HUES48 (cell line): Measurements from ENCODE around the gene TRIM23.

ENCODE experiments used
- H3K27ac ChIP-seq: one replicate; pipeline ENCODE4 v1.7.0; 2013; ENCODE audit warnings: low read depth, low read length, inconsistent platforms
- H3K27me3 ChIP-seq: 2 replicates; pipeline ENCODE4 v1.6.1; 2013; ENCODE audit warnings: mild to moderate bottlenecking, low read length; ENCODE audit not compliant: control insufficient read depth, insufficient read depth
- H3K36me3 ChIP-seq: 2 replicates; pipeline ENCODE4 v1.6.1; 2013; ENCODE audit warnings: low read length; ENCODE audit not compliant: control insufficient read depth, insufficient read depth
- H3K4me1 ChIP-seq: 2 replicates; pipeline ENCODE4 v1.6.1; 2013; ENCODE audit warnings: mild to moderate bottlenecking, low read length; ENCODE audit not compliant: control insufficient read depth, insufficient read depth
- H3K4me3 ChIP-seq: 2 replicates; pipeline ENCODE4 v1.5.1; 2013; ENCODE audit warnings: mild to moderate bottlenecking, low read depth, low read length
- H3K9ac ChIP-seq: 2 replicates; pipeline ENCODE4 v1.6.1; 2013; ENCODE audit warnings: mild to moderate bottlenecking, low read depth, low read length, moderate library complexity
- H3K9me3 ChIP-seq: 2 replicates; pipeline ENCODE4 v1.6.1; 2013; ENCODE audit warnings: low read length; ENCODE audit not compliant: control insufficient read depth, insufficient read depth

Gene TRIM23

GRCh38 chr5:65566505-65566904 is 57.6 kb downstream of the TRIM23 start:
- Histone ChIP-seq H3K36me3 (peaks cover 31% of the 10 kb centered on the region), H3K27me3 (no peaks in the 10 kb centered on the region), H3K4me1 (no peaks in the 10 kb centered on the region; the same call in 1 of the 2 replicates), H3K9ac (no peak overlapping the region), H3K9me3 (no peaks in the 10 kb centered on the region), H3K27ac (no peak overlapping the region), H3K4me3 (no peak overlapping the region)

DNA sequence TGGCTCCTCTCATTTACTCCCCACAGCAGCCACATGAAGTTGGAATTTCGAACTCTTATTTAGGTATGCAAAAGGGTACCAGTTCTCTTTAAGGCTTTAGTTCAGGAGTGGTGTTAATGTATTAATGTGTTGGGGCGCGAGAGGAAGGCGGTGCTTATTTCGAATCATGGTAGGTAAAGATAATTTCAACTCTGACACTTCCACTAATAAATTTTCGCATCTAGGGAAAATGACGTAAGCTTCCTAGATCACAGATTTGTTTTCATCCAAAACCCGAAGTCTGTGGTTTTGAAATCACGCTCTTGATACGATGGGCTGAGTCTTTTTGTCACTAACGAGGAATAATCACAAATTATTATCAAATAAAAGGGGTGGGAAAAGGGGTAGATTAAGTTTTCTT is 60.4 kb downstream of the TRIM23 start:
- Histone ChIP-seq H3K27me3 (no peaks in the 10 kb centered on the region), H3K27ac (peak overlapping the region; percentile 99), H3K36me3 (peaks cover 26% of the 10 kb centered on the region), H3K4me1 (no peaks in the 10 kb centered on the region; the same call in 1 of the 2 replicates), H3K9ac (peak overlapping the region; percentile 97), H3K4me3 (peak overlapping the region; percentile 96), H3K9me3 (no peaks in the 10 kb centered on the region)

GRCh38 chr5:65562731-65563701 is 61.1 kb downstream of the TRIM23 start, which contains the start of the genes CENPK and PPWD1:
TSS of gene CENPK (minus strand) at chr5:65563168. CDS start at chr5:65554907, 8,261 bp downstream.
TSS of gene PPWD1 (plus strand) at chr5:65563296. CDS start at chr5:65563311, 15 bp downstream.
- H3K9ac ChIP-seq: peak within 1 kb of the TSS; percentile 97
- no peaks in the 10 kb centered on the region for H3K9me3 ChIP-seq
- no peaks in the 10 kb centered on the region for H3K27me3 ChIP-seq
- peak within 1 kb of the TSS; percentile 99 for H3K27ac ChIP-seq
- peak within 1 kb of the TSS; percentile 96 for H3K4me3 ChIP-seq
- no peaks in the 10 kb centered on the region; the same call in 1 of the 2 replicates for H3K4me1 ChIP-seq
- peaks cover 27% of the 10 kb centered on the region for H3K36me3 ChIP-seq

DNA sequence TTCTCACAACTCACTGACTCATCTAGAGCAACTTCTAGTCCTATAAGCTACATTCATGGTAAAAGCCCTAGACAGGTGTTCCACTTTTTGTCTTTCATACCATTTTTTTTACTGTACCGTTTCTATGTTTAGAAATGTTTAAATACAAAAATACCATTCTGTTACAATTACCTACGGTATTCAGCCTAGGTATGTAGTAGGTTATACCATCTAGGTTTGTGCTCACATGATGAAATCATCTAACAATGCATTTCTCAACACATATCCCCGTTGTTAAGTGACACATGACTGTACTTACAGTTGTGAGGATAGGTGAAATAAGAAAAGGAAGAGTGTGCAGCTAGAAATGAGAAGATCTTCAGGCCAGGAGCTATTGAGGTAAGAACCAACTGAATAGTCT is 67.4 kb downstream of the TRIM23 start:
- Histone ChIP-seq H3K27ac (no peak overlapping the region), H3K9me3 (no peaks in the 10 kb centered on the region), H3K4me3 (no peak overlapping the region), H3K4me1 (no peaks in the 10 kb centered on the region), H3K27me3 (no peaks in the 10 kb centered on the region), H3K9ac (no peak overlapping the region), H3K36me3 (peaks cover 63% of the 10 kb centered on the region)

DNA sequence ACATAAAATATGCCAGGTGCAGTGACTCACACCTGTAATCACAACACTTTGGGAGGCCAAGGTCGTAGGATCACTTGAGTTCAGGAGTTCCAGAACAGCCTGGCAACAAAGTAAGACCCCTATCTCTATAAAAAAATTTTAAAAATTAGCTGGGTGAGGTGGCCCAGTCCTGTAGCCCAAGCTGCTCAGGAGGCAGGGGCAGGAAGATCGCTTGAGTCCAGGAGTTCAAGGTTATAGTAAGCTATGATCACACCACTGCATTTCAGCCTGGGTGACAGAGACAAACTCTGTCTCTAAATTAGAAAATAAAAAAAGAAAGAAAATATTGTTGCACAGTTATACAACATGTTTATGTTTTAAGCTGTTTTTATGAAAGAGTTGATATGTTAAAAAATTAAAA is 68.0 kb downstream of the TRIM23 start:
- no peak overlapping the region for H3K4me3 ChIP-seq
- H3K27ac ChIP-seq: no peak overlapping the region
- no peak overlapping the region for H3K9ac ChIP-seq
- peaks cover 69% of the 10 kb centered on the region for H3K36me3 ChIP-seq
- H3K9me3 ChIP-seq: no peaks in the 10 kb centered on the region
- H3K27me3 ChIP-seq: no peaks in the 10 kb centered on the region
- no peaks in the 10 kb centered on the region for H3K4me1 ChIP-seq

GRCh38 chr5:65555287-65555686 is 68.8 kb downstream of the TRIM23 start:
- Histone ChIP-seq H3K9me3 (no peaks in the 10 kb centered on the region), H3K36me3 (peaks cover 68% of the 10 kb centered on the region)

GRCh38 chr5:65553941-65554340 is 70.2 kb downstream of the TRIM23 start:
- peaks cover 79% of the 10 kb centered on the region for H3K36me3 ChIP-seq
- H3K4me1 ChIP-seq: no peaks in the 10 kb centered on the region
- no peaks in the 10 kb centered on the region for H3K27me3 ChIP-seq
- no peak overlapping the region for H3K9ac ChIP-seq
- H3K9me3 ChIP-seq: no peaks in the 10 kb centered on the region
- H3K27ac ChIP-seq: no peak overlapping the region
- H3K4me3 ChIP-seq: no peak overlapping the region

More at GRCh38 chr5:65555287-65555686, 68.8 kb downstream of the TRIM23 start:
- Histone ChIP-seq H3K4me1 (no peaks in the 10 kb centered on the region), H3K27ac (no peak overlapping the region), H3K4me3 (no peak overlapping the region), H3K27me3 (no peaks in the 10 kb centered on the region), H3K9ac (no peak overlapping the region)

GRCh38 chr5:65548281-65548680 is 75.9 kb downstream of the TRIM23 start:
- Histone ChIP-seq H3K9me3 (no peaks in the 10 kb centered on the region), H3K4me3 (no peak overlapping the region), H3K36me3 (peaks cover 72% of the 10 kb centered on the region), H3K27ac (no peak overlapping the region), H3K27me3 (no peaks in the 10 kb centered on the region), H3K4me1 (no peaks in the 10 kb centered on the region), H3K9ac (no peak overlapping the region)

DNA sequence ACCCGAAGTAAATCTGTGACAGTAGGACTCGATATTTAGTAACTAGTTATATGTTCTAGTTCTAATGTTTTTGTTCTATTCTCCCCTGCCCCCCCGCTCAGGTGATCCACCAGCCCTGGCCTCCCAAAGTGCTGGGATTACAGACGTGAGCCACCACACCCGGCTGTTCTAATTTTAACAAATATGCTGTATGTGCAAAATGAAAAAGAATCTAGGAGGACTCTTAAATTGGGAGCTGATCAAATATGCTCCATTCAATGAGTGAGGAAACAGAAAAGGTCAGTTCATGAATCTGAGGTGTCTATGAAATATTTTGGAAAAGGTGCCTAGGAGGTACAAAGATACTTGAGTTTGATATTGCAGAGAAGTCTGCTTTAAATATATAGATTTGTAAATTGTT is 78.0 kb downstream of the TRIM23 start:
- H3K4me1 ChIP-seq: no peaks in the 10 kb centered on the region

GRCh38 chr5:65544473-65544872 is 79.7 kb downstream of the TRIM23 start:
- no peak overlapping the region for H3K27ac ChIP-seq
- no peaks in the 10 kb centered on the region for H3K9me3 ChIP-seq
- no peak overlapping the region for H3K9ac ChIP-seq
- no peak overlapping the region for H3K4me3 ChIP-seq
- peaks cover 79% of the 10 kb centered on the region for H3K36me3 ChIP-seq
- H3K4me1 ChIP-seq: no peaks in the 10 kb centered on the region
- no peaks in the 10 kb centered on the region for H3K27me3 ChIP-seq

More for the DNA sequence above, 78.0 kb downstream of the TRIM23 start:
- Histone ChIP-seq H3K36me3 (peaks cover 79% of the 10 kb centered on the region), H3K27ac (no peak overlapping the region), H3K27me3 (no peaks in the 10 kb centered on the region), H3K9ac (no peak overlapping the region), H3K9me3 (no peaks in the 10 kb centered on the region), H3K4me3 (no peak overlapping the region)

DNA sequence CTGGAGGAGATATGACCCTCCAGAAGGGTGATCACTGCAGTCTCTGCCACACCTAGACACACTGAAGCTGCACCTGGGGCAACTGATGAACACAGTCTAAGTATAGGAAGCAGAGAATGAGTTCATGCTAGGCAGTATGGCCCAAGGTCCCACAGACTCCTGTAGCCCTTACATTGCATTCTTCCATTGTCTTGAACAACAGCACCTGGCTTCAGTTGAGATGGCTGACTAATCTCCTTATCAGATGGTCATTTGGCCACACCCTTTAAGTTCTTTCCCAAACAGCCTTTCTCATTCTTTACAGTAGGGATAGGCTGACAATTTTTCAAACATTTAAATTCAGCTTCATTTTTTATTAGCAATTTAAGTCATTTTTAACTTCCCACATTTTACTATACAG is 84.3 kb downstream of the TRIM23 start:
- H3K9ac ChIP-seq: no peak overlapping the region
- no peak overlapping the region for H3K27ac ChIP-seq
- peaks cover 68% of the 10 kb centered on the region for H3K36me3 ChIP-seq
- no peaks in the 10 kb centered on the region for H3K4me1 ChIP-seq
- H3K9me3 ChIP-seq: no peaks in the 10 kb centered on the region
- H3K4me3 ChIP-seq: no peak overlapping the region
- H3K27me3 ChIP-seq: no peaks in the 10 kb centered on the region
